ENCODE data around the gene DOLK.

Gene DOLK

DNA sequence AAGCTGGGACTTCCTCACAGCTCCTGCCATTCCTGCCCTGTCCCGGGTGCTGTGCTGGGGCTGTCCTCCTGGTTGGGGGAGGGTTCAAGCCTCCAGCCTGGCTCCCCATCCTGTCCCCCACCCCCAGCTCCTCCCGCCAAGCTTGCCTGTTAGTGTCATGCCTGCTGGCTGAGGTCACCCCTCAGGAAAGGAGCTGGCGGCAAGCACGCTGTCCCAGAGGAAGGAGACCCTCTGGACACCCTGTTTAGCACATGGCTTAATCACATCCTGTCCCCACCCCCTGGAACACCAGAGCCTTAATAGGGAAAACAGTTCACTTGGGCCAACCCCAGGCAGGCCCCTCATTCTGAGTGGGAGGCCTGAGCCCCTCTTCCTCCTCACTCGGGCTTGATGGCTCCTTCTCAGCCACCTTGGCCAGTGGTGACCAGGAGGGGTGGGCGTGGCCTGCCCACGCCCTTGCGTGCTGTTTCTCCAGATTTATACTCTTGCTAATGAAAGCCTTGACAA is 35.8 kb downstream of the DOLK start:
- CTCF ChIA-PET: no interaction called here

DNA sequence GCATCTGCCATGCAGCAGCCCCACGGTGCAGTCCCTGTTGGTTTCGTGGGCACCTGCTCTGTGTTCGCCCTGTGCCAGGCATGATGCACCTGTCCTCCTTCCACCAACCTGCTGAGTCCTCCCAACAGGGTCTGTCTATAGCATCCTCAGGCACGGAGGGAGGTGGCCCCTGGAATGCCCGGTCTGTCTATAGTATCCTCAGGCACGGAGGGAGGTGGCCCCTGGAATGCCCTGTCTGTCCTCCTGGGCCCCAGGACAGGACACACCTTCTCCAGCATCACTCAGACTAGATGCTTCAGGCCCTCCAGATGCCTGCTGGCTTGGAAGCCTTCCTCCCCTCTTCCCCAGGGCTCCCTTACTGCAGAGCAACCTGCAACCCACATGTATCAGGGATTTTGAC is 36.5 kb downstream of the DOLK start:
- ChIA-PET CTCF (no interaction called here), POLR2A (interaction anchor here (2.1 kb wide), 1 partner anchor 11 kb away, joined by 8 read pairs; the partner anchor contains the start of gene PHYHD1)
- DNase-seq (ENCODE audit: extremely low spot score): no peak
- no peak for TF ChIP-seq L3MBTL2 (conservative IDR thresholded peaks at IDR 0.05)
- TF ChIP-seq, protein P1, sequence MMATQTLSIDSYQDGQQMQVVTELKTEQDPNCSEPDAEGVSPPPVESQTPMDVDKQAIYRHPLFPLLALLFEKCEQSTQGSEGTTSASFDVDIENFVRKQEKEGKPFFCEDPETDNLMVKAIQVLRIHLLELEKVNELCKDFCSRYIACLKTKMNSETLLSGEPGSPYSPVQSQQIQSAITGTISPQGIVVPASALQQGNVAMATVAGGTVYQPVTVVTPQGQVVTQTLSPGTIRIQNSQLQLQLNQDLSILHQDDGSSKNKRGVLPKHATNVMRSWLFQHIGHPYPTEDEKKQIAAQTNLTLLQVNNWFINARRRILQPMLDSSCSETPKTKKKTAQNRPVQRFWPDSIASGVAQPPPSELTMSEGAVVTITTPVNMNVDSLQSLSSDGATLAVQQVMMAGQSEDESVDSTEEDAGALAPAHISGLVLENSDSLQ (IDR thresholded peaks at IDR 0.05): no peak
- TF ChIP-seq NFRKB (IDR thresholded peaks at IDR 0.05): no peak
- TF ChIP-seq BHLHE40 (IDR thresholded peaks at IDR 0.05; ENCODE audit: borderline replicate concordance): no peak
- TF ChIP-seq ARNT (IDR thresholded peaks at IDR 0.05): no peak
- no peak for TF ChIP-seq FOXK2 (IDR thresholded peaks at IDR 0.05)
- TF ChIP-seq CTBP1 (IDR thresholded peaks at IDR 0.05; ENCODE audit: borderline replicate concordance): no peak
- TF ChIP-seq SUZ12 (IDR thresholded peaks at IDR 0.05): no peak
- TF ChIP-seq SP1 (IDR thresholded peaks at IDR 0.05): no peak
- TF ChIP-seq ELF4 (IDR thresholded peaks at IDR 0.05): no peak
- no peak for TF ChIP-seq ZNF384 (IDR thresholded peaks at IDR 0.05)

More for the DNA sequence above, 35.8 kb downstream of the DOLK start:
- POLR2A ChIA-PET: interaction anchor here (2.1 kb wide), 1 partner anchor 10 kb away, joined by 8 read pairs; the partner anchor contains the start of gene PHYHD1
- no peak for DNase-seq (ENCODE audit: extremely low spot score)
- TF ChIP-seq NFRKB (IDR thresholded peaks at IDR 0.05) (no peak), L3MBTL2 (conservative IDR thresholded peaks at IDR 0.05) (no peak), FOXM1 (IDR thresholded peaks at IDR 0.05; ENCODE audit: borderline replicate concordance) (no peak), SP1 (IDR thresholded peaks at IDR 0.05) (no peak), ARNT (IDR thresholded peaks at IDR 0.05) (no peak), CTBP1 (IDR thresholded peaks at IDR 0.05; ENCODE audit: borderline replicate concordance) (no peak), ZNF384 (IDR thresholded peaks at IDR 0.05) (no peak), FOXA1 (IDR thresholded peaks at IDR 0.05) (no peak), HDGF (IDR thresholded peaks at IDR 0.05; ENCODE audit: borderline replicate concordance) (no peak), FOXK2 (IDR thresholded peaks at IDR 0.05) (no peak), SUZ12 (IDR thresholded peaks at IDR 0.05) (no peak), ELF4 (IDR thresholded peaks at IDR 0.05) (no peak), TARDBP (IDR thresholded peaks at IDR 0.05) (no peak), BHLHE40 (IDR thresholded peaks at IDR 0.05; ENCODE audit: borderline replicate concordance) (no peak), LEF1 (IDR thresholded peaks at IDR 0.05; ENCODE audit: borderline replicate concordance) (no peak)
- TF ChIP-seq, protein P1 (IDR thresholded peaks at IDR 0.05): no peak

DNA sequence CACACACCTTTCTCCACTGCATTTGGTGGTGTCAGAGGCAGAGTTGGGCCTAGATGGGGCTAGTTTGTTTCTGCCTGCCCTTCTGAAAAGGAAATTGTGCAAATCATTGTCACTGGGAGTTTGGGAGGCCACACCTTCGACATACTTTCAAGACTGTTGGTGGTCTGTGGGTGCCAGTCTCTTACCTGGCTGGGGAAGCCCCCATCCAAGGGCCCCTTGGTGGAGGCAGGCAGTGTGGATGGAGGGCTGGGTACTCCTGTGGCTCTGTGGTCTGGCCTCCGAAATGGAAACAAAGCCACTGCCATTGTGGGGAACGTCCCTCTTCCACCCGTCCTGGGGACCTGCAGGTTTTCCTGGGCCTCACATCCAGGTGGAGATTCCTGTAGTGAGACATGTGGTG is 37.5 kb downstream of the DOLK start:
- no peak for DNase-seq (ENCODE audit: extremely low spot score)
- ChIA-PET POLR2A (no interaction called here), CTCF (no interaction called here)
- TF ChIP-seq L3MBTL2 (conservative IDR thresholded peaks at IDR 0.05): no peak
- no peak for TF ChIP-seq FOXA1 (IDR thresholded peaks at IDR 0.05)
- no peak for TF ChIP-seq SP1 (IDR thresholded peaks at IDR 0.05)
- TF ChIP-seq ARNT (IDR thresholded peaks at IDR 0.05): no peak
- no peak for TF ChIP-seq FOXM1 (IDR thresholded peaks at IDR 0.05; ENCODE audit: borderline replicate concordance)
- TF ChIP-seq SUZ12 (IDR thresholded peaks at IDR 0.05): no peak
- no peak for TF ChIP-seq ELF4 (IDR thresholded peaks at IDR 0.05)
- no peak for TF ChIP-seq LEF1 (IDR thresholded peaks at IDR 0.05; ENCODE audit: borderline replicate concordance)
- no peak for TF ChIP-seq NFRKB (IDR thresholded peaks at IDR 0.05)
- TF ChIP-seq, protein P1 (IDR thresholded peaks at IDR 0.05): no peak
- no peak for TF ChIP-seq BHLHE40 (IDR thresholded peaks at IDR 0.05; ENCODE audit: borderline replicate concordance)
- TF ChIP-seq TARDBP (IDR thresholded peaks at IDR 0.05): no peak
- TF ChIP-seq CTBP1 (IDR thresholded peaks at IDR 0.05; ENCODE audit: borderline replicate concordance): no peak
- TF ChIP-seq HDGF (IDR thresholded peaks at IDR 0.05; ENCODE audit: borderline replicate concordance): no peak
- TF ChIP-seq FOXK2 (IDR thresholded peaks at IDR 0.05): no peak
- TF ChIP-seq ZNF384 (IDR thresholded peaks at IDR 0.05): no peak

GRCh38 chr9:128908372-128908771 is 39.0 kb downstream of the DOLK start:
- DNase-seq (ENCODE audit: extremely low spot score): no peak
- POLR2A ChIA-PET: interaction anchor here (0.8 kb wide), 1 partner anchor 13 kb away, joined by 3 read pairs; the partner anchor contains the start of gene PHYHD1
- CTCF ChIA-PET: interaction anchor here (0.5 kb wide), 1 partner anchor 36 kb away, joined by 5 read pairs; no protein-coding TSS in a partner anchor
- TF ChIP-seq, protein P1 (IDR thresholded peaks at IDR 0.05): no peak
- TF ChIP-seq L3MBTL2 (conservative IDR thresholded peaks at IDR 0.05) (no peak), ARNT (IDR thresholded peaks at IDR 0.05) (no peak), FOXM1 (IDR thresholded peaks at IDR 0.05; ENCODE audit: borderline replicate concordance) (no peak), CTBP1 (IDR thresholded peaks at IDR 0.05; ENCODE audit: borderline replicate concordance) (no peak), HDGF (IDR thresholded peaks at IDR 0.05; ENCODE audit: borderline replicate concordance) (no peak), SP1 (IDR thresholded peaks at IDR 0.05) (no peak), FOXA1 (IDR thresholded peaks at IDR 0.05) (no peak), ELF4 (IDR thresholded peaks at IDR 0.05) (no peak), SUZ12 (IDR thresholded peaks at IDR 0.05) (no peak), LEF1 (IDR thresholded peaks at IDR 0.05; ENCODE audit: borderline replicate concordance) (no peak), FOXK2 (IDR thresholded peaks at IDR 0.05) (no peak), ZNF384 (IDR thresholded peaks at IDR 0.05) (no peak), TARDBP (IDR thresholded peaks at IDR 0.05) (no peak)

GRCh38 chr9:128906741-128907140 is 40.7 kb downstream of the DOLK start:
- no peak for DNase-seq (ENCODE audit: extremely low spot score)
- ChIA-PET POLR2A (no interaction called here), CTCF (no interaction called here)
- no peak for TF ChIP-seq CTBP1 (IDR thresholded peaks at IDR 0.05; ENCODE audit: borderline replicate concordance)
- no peak for TF ChIP-seq ARNT (IDR thresholded peaks at IDR 0.05)
- TF ChIP-seq ELF4 (IDR thresholded peaks at IDR 0.05): no peak
- TF ChIP-seq HDGF (IDR thresholded peaks at IDR 0.05; ENCODE audit: borderline replicate concordance): no peak
- no peak for TF ChIP-seq LEF1 (IDR thresholded peaks at IDR 0.05; ENCODE audit: borderline replicate concordance)
- no peak for TF ChIP-seq BHLHE40 (IDR thresholded peaks at IDR 0.05; ENCODE audit: borderline replicate concordance)
- TF ChIP-seq, protein P1 (IDR thresholded peaks at IDR 0.05): no peak
- TF ChIP-seq FOXA1 (IDR thresholded peaks at IDR 0.05): no peak

Data from HEK293T (cell line).